ENCODE data around the gene FCMR.

FCMR gene

GRCh38 chr1:206922524-206922923 is 783 bp upstream of the FCMR start:
- no peak for DNase-seq

GRCh38 chr1:206918076-206918475 is 3.7 kb downstream of the FCMR start:
- DNase-seq, result no peak

GRCh38 chr1:206916000-206916709 is 5.6 kb downstream of the FCMR start:
- DNase-seq, result no peak

- no peak for DNase-seq
Measured at GRCh38 chr1:206915030-206915735, 6.6 kb downstream of the FCMR start.

GRCh38 chr1:206913766-206914537 is 7.8 kb downstream of the FCMR start:
- no peak for DNase-seq

- peak; percentile 69 for DNase-seq
Measured at GRCh38 chr1:206912445-206913095, 9.2 kb downstream of the FCMR start.

- peak; percentile 16 for DNase-seq
Measured at GRCh38 chr1:206911064-206911663, 10.6 kb downstream of the FCMR start.

GRCh38 chr1:206909883-206910318 is 11.8 kb downstream of the FCMR start:
- DNase-seq, result no peak

GRCh38 chr1:206909161-206909882 is 12.4 kb downstream of the FCMR start:
- peak; percentile 73 for DNase-seq

GRCh38 chr1:206908038-206908437 is 13.7 kb downstream of the FCMR start:
- DNase-seq, result no peak

GRCh38 chr1:206907304-206907991 is 14.3 kb downstream of the FCMR start:
- no peak for DNase-seq

GRCh38 chr1:206905295-206906164 is 16.2 kb downstream of the FCMR start:
- no peak for DNase-seq

GRCh38 chr1:206904423-206905142 is 17.2 kb downstream of the FCMR start:
- no peak for DNase-seq

- DNase-seq, result no peak
Measured at GRCh38 chr1:206903687-206904086, 18.1 kb downstream of the FCMR start.

GRCh38 chr1:206902702-206903101 is 19.0 kb downstream of the FCMR start:
- no peak for DNase-seq

- DNase-seq, result no peak
Measured at GRCh38 chr1:206901944-206902343, 19.8 kb downstream of the FCMR start.

GRCh38 chr1:206900149-206900548 is 21.6 kb downstream of the FCMR start:
- no peak for DNase-seq

- no peak for DNase-seq
Measured at GRCh38 chr1:206899717-206900116, 22.0 kb downstream of the FCMR start.

GRCh38 chr1:206898915-206899431 is 22.8 kb downstream of the FCMR start:
- DNase-seq, result no peak
